Measurements from ENCODE around the gene CCER1.
"Not testable (repeated sequence)": the region's sequence is repeated elsewhere in the genome, so short reads cannot be mapped to it uniquely, and the experiment has no call there.

The CCER1 gene

GRCh38 chr12:90954921-90955320 is at the start of gene CCER1:
CCER1 (minus strand) TSS chr12:90955176; CDS start chr12:90954742, 434 bp downstream.
- DNase-seq = no peak

DNA sequence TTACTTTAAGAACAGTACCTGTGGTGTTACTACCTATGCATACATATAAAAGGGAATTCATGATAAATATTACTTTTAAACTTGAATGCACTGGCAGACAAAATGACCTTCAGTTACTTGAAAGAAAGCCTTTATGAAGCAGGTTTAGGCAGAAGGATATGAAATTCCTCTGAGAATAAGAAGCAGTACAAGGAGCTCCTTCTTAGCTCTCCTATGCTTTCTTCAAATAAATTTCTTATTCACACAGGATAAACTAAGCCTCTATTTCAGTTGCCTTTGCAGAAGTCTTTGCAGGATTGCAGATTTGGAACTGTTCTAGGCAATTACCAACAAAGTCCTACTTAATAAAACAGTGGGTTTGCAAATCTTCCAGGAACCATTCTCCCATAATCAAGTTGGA is 48.8 kb upstream of the CCER1 start:
- DNase-seq = no peak

DNA sequence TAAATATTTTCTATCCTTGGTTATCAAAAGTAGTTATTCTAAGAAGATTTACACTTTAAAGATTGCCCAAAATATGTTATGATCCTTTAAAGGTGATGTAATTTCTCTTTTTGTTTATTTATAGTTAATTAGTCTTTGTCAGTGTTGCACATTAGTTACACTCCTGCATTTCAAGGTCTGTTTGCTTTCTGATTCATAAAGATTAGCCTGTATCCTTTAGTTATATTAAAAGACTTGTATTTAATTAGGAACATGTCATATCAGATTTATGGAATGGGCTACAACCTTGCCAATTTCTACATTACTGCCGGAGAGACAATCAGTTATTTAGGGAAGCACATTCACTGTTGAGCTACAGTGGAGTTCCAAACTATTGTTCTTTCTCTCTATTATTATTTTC is 46.3 kb upstream of the CCER1 start:
- no peak for DNase-seq

- no peak for DNase-seq
Observed at GRCh38 chr12:90999966-91000365, 45.0 kb upstream of the CCER1 start.

- DNase-seq = no peak
Observed at GRCh38 chr12:90999527-90999926, 44.6 kb upstream of the CCER1 start.

- DNase-seq = peak; percentile 36
Observed at GRCh38 chr12:90995010-90995409, 40.0 kb upstream of the CCER1 start.

- no peak for DNase-seq
Observed at GRCh38 chr12:90991952-90992465, 37.0 kb upstream of the CCER1 start.

- DNase-seq = no peak
Observed at GRCh38 chr12:90990611-90991010, 35.6 kb upstream of the CCER1 start.

DNA sequence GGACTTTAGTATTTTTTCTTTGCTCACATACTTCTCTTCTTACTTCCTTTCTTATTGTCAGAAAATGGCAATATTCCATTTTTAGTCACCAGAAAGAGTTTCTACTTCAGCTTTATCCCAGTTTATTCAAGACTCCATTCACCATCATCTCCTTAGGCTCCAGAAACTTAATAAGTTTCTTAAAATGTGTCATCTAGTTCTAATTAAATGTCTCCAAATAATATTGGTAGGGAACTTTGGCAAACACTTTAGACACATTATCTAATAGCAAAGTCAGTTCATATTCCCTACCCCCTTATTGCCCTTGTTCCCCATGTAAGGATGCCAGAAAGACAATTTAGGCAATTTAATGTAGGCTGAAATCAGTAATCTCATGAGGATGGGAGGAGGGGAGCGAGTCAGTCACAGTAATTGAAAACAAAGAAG is 34.7 kb upstream of the CCER1 start:
- DNase-seq = no peak

- DNase-seq = no peak
Observed at GRCh38 chr12:90987520-90987919, 32.5 kb upstream of the CCER1 start.

GRCh38 chr12:90987101-90987500 is 32.1 kb upstream of the CCER1 start:
- no peak for DNase-seq

DNA sequence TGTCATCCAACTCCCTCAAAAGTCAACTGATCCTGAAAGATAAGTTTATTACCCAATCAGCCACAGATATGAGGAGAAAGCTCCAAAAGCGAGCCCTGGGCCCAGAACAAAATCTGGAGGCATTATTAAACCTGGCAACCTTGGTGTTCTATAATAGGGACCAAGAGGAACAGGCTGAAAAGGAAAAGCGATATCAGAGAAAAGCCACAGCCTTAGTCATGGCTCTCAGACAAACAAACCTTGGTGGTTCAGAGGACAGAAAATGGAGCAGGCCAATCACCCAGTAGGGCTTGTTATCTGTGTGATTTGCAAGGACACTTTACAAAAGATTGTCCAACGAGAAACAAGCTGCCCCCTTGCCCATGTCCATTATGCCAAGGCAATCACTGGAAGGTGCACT is 30.4 kb upstream of the CCER1 start:
- DNase-seq = not testable (repeated sequence)

GRCh38 chr12:90984114-90984513 is 29.1 kb upstream of the CCER1 start:
- no peak for DNase-seq

GRCh38 chr12:90982170-90982569 is 27.2 kb upstream of the CCER1 start:
- DNase-seq = no peak

GRCh38 chr12:90979951-90980350 is 25.0 kb upstream of the CCER1 start:
- DNase-seq = no peak

GRCh38 chr12:90979019-90979418 is 24.0 kb upstream of the CCER1 start:
- no peak for DNase-seq

DNA sequence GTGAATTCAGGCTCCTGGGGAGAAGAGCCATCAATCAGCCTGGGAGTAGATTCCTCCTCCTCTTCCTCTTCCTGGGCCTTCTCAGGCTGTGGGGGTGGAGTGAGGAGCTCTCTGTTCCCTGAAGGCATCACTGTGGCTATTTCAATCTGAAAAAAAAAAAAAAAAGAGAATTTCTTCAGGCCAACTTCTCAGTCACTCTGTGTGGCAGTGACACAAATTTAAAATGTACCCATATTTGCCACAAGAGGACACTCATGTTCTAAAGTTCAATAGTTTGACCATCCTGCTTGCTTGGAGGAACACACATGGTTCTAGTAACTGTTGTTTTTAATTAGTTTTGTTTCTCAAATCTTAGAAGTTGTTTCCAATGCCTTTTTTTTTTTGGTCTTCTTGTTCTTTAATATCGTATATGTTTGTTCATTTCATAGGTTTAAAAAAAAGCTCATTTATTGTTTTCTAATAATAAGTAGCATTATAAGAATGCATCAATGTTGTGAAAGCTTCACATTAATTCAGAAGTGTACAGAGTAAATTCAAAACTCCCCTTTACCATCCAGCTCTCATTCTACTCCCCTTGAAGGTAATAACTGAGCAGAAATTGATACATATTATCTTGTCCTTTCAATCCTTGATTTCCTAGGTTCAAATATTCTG is 23.3 kb upstream of the CCER1 start:
- DNase-seq = peak; percentile 58

GRCh38 chr12:90977224-90977623 is 22.2 kb upstream of the CCER1 start:
- DNase-seq = no peak

GRCh38 chr12:90974286-90974685 is 19.3 kb upstream of the CCER1 start:
- DNase-seq = no peak

DNA sequence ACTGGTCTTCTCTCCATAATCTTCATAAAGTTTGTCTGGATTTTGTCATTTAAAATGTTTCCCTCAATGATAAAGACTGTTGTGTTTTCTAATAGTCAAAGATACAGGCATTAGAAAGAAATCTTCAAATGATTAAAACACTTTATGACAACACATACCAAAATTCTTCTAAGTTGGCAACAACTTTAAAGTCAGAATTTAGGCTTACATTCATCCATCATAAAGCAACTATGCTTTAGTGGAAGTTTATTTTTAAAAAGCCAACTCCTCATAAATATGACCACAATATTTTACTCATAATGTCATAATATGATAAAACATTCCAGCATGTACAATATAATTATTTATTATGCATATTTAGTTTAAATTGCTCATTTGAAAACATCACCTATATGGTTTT is 17.2 kb upstream of the CCER1 start:
- DNase-seq = no peak

DNA sequence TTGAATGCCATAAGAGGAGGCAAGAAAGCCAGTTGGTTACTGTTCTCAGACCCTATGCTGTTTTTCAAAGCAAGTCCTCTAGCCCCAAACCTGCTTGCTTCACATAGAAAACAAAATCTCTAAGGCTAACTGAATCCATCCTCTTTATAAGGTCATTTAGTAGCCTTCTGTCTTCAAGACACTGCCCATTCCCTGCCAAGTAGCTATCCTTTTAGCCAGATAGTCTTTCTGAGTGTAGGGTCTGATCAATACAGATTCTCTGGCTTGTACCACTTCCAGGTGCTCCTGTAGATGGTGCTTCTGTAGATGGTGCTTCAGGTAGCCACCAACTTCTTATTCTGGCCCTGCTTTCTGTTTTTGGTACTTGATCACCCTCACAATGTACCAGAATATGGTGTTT is 15.9 kb upstream of the CCER1 start:
- DNase-seq = no peak

GRCh38 chr12:90970471-90970870 is 15.5 kb upstream of the CCER1 start:
- DNase-seq = no peak

GRCh38 chr12:90969851-90970250 is 14.9 kb upstream of the CCER1 start:
- no peak for DNase-seq

DNA sequence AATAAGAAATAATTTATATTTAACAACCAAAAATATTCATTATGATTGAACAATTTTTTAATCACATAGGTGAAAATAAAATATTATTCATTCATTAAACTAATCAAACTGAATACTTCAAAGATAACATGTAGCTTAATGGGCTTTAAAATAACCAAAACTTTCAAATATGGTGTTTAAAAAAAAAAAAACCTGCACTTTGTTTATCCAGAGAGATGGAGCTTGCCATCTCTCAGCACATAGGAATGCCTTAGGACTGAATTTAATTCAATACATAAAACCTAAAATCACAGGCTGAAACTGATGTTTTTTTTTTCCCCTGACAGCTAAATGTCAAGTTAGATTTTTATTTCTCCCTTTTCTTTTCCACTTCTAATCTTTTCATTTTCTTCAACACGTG is 14.4 kb upstream of the CCER1 start:
- no peak for DNase-seq

GRCh38 chr12:90965204-90965603 is 10.2 kb upstream of the CCER1 start:
- no peak for DNase-seq
